HL-60 (cell line): ENCODE data around the gene IER2.
"Not testable (repeated sequence)": the region's sequence is repeated elsewhere in the genome, so short reads cannot be mapped to it uniquely, and the experiment has no call there.

Experiments
- GABPA ChIP-seq: IDR thresholded peaks from 2 replicates; pipeline ENCODE4 v1.6.1; 2012; ENCODE audit warnings: low read depth
- POLR2AphosphoS5 ChIP-seq: IDR thresholded peaks from 2 replicates; pipeline ENCODE4 v1.6.1; 2012; ENCODE audit warnings: low read depth
- REST ChIP-seq: IDR thresholded peaks from 2 replicates; pipeline ENCODE4 v1.6.1; 2012; ENCODE audit warnings: low read depth; ENCODE audit not compliant: insufficient replicate concordance
- SPI1 ChIP-seq: IDR thresholded peaks from 2 replicates; pipeline ENCODE4 v1.6.1; 2012; ENCODE audit warnings: low read depth, mild to moderate bottlenecking, borderline replicate concordance
- TF ChIP-seq, protein P1 (sequence below): IDR thresholded peaks from one replicate; pipeline ENCODE4 v1.5.1; 2011; ENCODE audit warnings: low read length, control low read depth, inconsistent platforms; ENCODE audit not compliant: insufficient read depth

DNA sequence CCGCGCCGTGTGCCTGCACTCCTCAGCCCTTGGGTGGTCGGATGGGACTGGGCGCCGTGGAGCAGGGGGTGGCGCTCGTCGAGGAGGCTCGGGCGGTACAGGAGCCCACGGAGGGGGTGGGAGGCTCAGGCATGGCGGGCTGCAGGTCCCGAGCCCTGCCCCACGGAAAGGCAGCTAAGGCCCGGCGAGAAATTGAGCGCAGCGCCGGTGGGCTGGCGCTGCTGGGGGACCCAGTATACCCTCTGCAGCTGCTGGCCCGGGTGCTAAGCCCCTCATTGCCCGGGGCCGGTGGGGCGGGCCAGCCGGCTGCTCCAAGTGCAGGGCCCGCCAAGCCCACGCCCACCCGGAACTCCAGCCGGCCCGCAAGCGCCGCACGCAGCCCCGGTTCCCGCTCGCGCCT lies 36.5 kb downstream of the IER2 start:
- TF ChIP-seq, protein P1, sequence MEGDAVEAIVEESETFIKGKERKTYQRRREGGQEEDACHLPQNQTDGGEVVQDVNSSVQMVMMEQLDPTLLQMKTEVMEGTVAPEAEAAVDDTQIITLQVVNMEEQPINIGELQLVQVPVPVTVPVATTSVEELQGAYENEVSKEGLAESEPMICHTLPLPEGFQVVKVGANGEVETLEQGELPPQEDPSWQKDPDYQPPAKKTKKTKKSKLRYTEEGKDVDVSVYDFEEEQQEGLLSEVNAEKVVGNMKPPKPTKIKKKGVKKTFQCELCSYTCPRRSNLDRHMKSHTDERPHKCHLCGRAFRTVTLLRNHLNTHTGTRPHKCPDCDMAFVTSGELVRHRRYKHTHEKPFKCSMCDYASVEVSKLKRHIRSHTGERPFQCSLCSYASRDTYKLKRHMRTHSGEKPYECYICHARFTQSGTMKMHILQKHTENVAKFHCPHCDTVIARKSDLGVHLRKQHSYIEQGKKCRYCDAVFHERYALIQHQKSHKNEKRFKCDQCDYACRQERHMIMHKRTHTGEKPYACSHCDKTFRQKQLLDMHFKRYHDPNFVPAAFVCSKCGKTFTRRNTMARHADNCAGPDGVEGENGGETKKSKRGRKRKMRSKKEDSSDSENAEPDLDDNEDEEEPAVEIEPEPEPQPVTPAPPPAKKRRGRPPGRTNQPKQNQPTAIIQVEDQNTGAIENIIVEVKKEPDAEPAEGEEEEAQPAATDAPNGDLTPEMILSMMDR: not testable (repeated sequence)
- TF ChIP-seq POLR2AphosphoS5, REST, GABPA, SPI1: not testable (repeated sequence)
